Measurements from ENCODE around the gene KCMF1. TPM values are rescaled to one million over a fixed set of nuclear protein-coding genes. Genes with fewer than 3 reads are reported as not detected.

Gene KCMF1
- total and polyA plus RNA-seq, 2 of the 13 experiments (the other 11 are each of a cell fraction or from before 2014, with no cell fraction given) = 62.1 to 116 TPM

DNA sequence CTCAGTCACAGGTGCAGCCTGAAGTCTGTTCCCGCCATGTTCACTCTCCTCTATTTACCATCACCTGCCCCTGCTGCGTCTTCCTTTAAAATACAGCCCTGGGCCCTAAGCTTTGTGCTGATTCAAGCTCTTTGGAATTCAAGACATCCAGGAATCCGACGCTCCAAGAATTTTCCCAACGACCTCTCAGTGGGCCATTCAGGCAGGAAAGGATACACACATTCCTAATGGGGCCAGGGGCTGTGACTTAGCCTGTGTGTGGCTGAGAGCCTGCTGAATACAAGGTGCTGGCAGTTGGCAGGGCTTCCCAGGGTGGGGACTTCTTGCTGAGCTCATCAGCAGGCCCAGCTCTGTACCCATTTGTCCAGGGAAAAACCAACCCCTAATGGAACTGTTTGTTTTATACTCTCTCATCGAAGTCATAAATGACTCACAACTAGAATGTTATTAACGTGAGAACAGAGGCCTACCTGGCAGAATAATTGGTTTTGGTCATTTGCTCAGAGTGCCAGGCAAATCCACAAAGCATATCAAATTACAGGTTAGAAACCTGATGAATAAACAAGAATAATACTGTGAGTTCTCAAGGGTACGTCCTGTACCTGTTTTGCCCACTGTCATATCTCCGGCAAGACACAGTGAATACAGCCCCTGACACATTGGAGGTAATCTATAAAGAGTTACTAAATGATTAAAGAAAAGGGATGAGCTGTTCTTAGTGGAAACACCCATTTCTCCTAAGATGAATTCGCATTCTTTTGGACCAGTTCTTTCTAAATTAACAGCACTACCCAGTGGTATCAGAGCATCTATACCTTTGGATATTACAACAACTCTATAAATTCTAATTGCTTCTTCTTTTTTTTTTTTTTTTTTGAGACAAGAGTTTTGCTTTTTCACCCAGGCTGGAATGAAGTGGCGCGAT lies 12.6 kb upstream of the KCMF1 start (continued):
- TF ChIP-seq STAT5B (CRISPR knock-in tag; IDR thresholded peaks at IDR 0.05) (no peak), NFYC (CRISPR knock-in tag; IDR thresholded peaks at IDR 0.05) (no peak), TEAD3 (CRISPR knock-in tag; optimal IDR thresholded peaks at IDR 0.05; ENCODE audit: borderline replicate concordance) (peak; percentile 87), NKX3-1 (CRISPR knock-in tag; IDR thresholded peaks at IDR 0.05) (no peak), SKI (IDR thresholded peaks at IDR 0.05; ENCODE audit: partially characterized antibody) (no peak), GZF1 (CRISPR knock-in tag; IDR thresholded peaks at IDR 0.05) (no peak), ZNF839 (CRISPR knock-in tag; IDR thresholded peaks at IDR 0.05; ENCODE audit: borderline replicate concordance) (no peak), HNRNPL (IDR thresholded peaks at IDR 0.05; ENCODE audit: low read depth, low read length) (no peak), SMYD3 (CRISPR knock-in tag; IDR thresholded peaks at IDR 0.05) (no peak), FOXA3 (CRISPR knock-in tag; IDR thresholded peaks at IDR 0.05) (0 out of 2 replicates have a peak, but pooled peaks have one; percentile 11), KDM6A (CRISPR knock-in tag; IDR thresholded peaks at IDR 0.05; ENCODE audit: low read depth) (no peak), KDM1A (CRISPR knock-in tag; IDR thresholded peaks at IDR 0.05) (no peak), MIXL1 (CRISPR knock-in tag; IDR thresholded peaks at IDR 0.05) (no peak), ZBTB3 (CRISPR knock-in tag; IDR thresholded peaks at IDR 0.05; ENCODE audit: borderline replicate concordance, low read depth) (no peak), GABPB1 (CRISPR knock-in tag; IDR thresholded peaks at IDR 0.05) (no peak), ZNF138 (CRISPR knock-in tag; IDR thresholded peaks at IDR 0.05; ENCODE audit: low read depth) (no peak), ZFX (CRISPR knock-in tag; IDR thresholded peaks at IDR 0.05; ENCODE audit: low read depth) (no peak), KDM4B (CRISPR knock-in tag; IDR thresholded peaks at IDR 0.05) (no peak), ZNF350 (CRISPR knock-in tag; IDR thresholded peaks at IDR 0.05; ENCODE audit: borderline replicate concordance, low read depth) (no peak), ZNF672 (CRISPR knock-in tag; IDR thresholded peaks at IDR 0.05) (no peak), ZNF629 (CRISPR knock-in tag; conservative IDR thresholded peaks at IDR 0.05) (no peak; the same call in 1 of the 2 replicates), NFRKB (IDR thresholded peaks at IDR 0.05) (no peak), FOXC1 (CRISPR knock-in tag; IDR thresholded peaks at IDR 0.05; ENCODE audit: borderline replicate concordance) (no peak), ZFP36L2 (CRISPR knock-in tag; IDR thresholded peaks at IDR 0.05) (no peak)
- TF ChIP-seq, protein P1, sequence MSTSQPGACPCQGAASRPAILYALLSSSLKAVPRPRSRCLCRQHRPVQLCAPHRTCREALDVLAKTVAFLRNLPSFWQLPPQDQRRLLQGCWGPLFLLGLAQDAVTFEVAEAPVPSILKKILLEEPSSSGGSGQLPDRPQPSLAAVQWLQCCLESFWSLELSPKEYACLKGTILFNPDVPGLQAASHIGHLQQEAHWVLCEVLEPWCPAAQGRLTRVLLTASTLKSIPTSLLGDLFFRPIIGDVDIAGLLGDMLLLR (CRISPR knock-in tag; IDR thresholded peaks at IDR 0.05) = no peak
- TF ChIP-seq, protein P2, sequence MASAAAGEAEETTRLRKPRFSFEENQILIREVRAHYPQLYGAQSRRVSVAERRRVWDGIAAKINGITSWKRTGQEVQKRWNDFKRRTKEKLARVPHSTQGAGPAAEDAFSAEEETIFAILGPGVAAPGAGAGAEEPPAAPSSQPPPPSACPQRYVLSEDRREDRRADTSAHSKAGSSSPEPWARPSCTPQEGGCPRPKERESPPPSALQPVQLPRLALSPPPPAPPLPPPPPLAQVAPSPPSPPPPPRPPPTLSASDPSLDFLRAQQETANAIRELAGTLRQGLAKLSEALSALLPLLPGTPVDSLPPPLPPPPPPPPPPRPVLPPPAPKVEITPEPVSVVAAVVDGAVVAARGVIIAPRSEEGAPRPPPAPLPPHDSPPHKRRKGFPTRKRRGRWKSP (CRISPR knock-in tag; IDR thresholded peaks at IDR 0.05) = no peak
- TF ChIP-seq, protein P3, sequence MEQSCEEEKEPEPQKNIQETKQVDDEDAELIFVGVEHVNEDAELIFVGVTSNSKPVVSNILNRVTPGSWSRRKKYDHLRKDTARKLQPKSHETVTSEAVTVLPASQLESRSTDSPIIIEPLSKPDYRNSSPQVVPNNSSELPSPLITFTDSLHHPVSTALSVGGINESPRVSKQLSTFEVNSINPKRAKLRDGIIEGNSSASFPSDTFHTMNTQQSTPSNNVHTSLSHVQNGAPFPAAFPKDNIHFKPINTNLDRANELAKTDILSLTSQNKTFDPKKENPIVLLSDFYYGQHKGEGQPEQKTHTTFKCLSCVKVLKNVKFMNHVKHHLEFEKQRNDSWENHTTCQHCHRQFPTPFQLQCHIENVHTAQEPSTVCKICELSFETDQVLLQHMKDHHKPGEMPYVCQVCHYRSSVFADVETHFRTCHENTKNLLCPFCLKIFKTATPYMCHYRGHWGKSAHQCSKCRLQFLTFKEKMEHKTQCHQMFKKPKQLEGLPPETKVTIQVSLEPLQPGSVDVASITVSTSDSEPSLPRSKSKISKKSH (CRISPR knock-in tag; IDR thresholded peaks at IDR 0.05; ENCODE audit: borderline replicate concordance) = no peak
- TF ChIP-seq, protein P4, sequence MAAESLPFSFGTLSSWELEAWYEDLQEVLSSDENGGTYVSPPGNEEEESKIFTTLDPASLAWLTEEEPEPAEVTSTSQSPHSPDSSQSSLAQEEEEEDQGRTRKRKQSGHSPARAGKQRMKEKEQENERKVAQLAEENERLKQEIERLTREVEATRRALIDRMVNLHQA (CRISPR knock-in tag; IDR thresholded peaks at IDR 0.05) = no peak
